OCI-LY3 (cell line): ENCODE data around the gene P2RX3.

Experiments
- EZH2phosphoT487 ChIP-seq: fragments of 200-600 bp; shearing (Covaris generic); IDR thresholded peaks from 2 replicates; pipeline ENCODE4 v1.6.1; 2018; ENCODE audit warnings: antibody characterized with exemption, mixed run types, low read depth
- TF ChIP-seq, protein P1 (sequence below): fragments of 200-600, 300-600 bp; sonication (generic); IDR thresholded peaks from 2 replicates; pipeline ENCODE4 v1.5.1; 2014; ENCODE audit warnings: antibody characterized with exemption, low read length, low read depth

DNA sequence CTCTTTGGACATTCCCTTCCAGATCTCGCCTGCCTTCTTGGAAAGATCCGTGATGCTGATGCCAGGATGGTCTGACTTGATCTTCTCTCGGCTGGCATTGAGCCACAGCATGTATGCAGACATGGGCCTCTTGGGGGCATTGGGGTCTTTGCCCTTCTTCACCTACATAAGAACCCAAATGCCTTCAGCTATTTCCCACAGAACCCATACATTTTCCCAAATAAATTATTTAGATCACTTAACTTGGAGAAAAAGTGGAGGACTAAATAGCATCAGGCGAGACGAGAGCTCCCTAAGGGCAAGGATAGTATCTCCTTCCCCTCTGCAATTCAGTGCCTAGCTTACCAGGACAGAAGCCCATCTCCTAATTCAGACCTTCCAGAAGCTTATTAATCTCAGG is 10.4 kb upstream of the P2RX3 start:
- TF ChIP-seq, protein P1, sequence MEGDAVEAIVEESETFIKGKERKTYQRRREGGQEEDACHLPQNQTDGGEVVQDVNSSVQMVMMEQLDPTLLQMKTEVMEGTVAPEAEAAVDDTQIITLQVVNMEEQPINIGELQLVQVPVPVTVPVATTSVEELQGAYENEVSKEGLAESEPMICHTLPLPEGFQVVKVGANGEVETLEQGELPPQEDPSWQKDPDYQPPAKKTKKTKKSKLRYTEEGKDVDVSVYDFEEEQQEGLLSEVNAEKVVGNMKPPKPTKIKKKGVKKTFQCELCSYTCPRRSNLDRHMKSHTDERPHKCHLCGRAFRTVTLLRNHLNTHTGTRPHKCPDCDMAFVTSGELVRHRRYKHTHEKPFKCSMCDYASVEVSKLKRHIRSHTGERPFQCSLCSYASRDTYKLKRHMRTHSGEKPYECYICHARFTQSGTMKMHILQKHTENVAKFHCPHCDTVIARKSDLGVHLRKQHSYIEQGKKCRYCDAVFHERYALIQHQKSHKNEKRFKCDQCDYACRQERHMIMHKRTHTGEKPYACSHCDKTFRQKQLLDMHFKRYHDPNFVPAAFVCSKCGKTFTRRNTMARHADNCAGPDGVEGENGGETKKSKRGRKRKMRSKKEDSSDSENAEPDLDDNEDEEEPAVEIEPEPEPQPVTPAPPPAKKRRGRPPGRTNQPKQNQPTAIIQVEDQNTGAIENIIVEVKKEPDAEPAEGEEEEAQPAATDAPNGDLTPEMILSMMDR, result no peak
- TF ChIP-seq EZH2phosphoT487, result no peak
